ENCODE data around the gene KRABD2.
A peak's percentile ranks its signal among the peaks of the same experiment; 100 is the strongest.

KRABD2 gene

DNA sequence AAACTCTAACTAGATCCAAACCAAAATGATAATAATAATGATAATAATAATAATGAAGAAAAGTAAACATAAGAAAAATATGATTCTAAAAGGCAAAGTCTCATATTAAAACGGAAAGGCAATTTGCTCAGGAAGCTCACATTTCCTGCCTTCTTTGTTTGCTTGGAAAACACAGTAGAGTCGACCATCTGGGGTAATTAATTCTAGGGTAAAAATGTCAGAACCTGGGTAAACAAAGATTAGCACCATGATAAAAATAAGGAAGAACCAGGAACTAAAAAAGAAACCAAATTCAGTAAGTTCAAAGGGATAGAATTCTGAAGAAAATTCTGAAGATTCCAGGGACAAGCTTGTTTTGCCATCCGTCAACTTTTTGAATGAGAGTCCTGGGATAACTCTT is 16.2 kb downstream of the KRABD2 start:
- H3K27ac ChIP-seq (ENCODE audit: insufficient read length, low read depth, low read length) = peak overlapping the region; percentile 34
- H3T11ph ChIP-seq (ENCODE audit: low read length) = no peak overlapping the region
- no peak overlapping the region for H2BK15ac ChIP-seq (ENCODE audit: low read depth, low read length)
- WGBS (ENCODE audit: extremely low coverage, insufficient read length, low lambda C conversion rate) = no CpG with 5 or more reads among the region's 3 CpGs
- H3K23ac ChIP-seq (ENCODE audit: insufficient read length, low read depth, low read length) = no peak overlapping the region
- H3K18ac ChIP-seq (ENCODE audit: insufficient read length, low read depth, low read length) = no peak overlapping the region
- no peaks in the 10 kb centered on the region for H3K27me3 Mint-ChIP-seq (ENCODE audit: low read depth)
- H3K4ac ChIP-seq (ENCODE audit: low read depth, low read length) = no peak overlapping the region
- H3K9me3 ChIP-seq (ENCODE audit: control insufficient read depth, low read depth, low read length) = no peaks in the 10 kb centered on the region
- H4K8ac ChIP-seq (replicated peaks; ENCODE audit: insufficient read length, low read depth, low read length) = no peak overlapping the region
- no peak overlapping the region for H3K14ac ChIP-seq (ENCODE audit: insufficient read depth, low read length)
- H3K9ac ChIP-seq (ENCODE audit: extremely low read depth, insufficient read length, low read length) = no peak overlapping the region
- no peaks in the 10 kb centered on the region for H3K27me3 ChIP-seq (ENCODE audit: insufficient read depth, low read length)
- H3K56ac ChIP-seq (ENCODE audit: insufficient read length, low read depth, low read length) = no peak overlapping the region
- H2BK12ac ChIP-seq (ENCODE audit: insufficient read length, low read depth, low read length) = no peak overlapping the region
- DNase-seq = no peak
- no peak overlapping the region for H4K5ac ChIP-seq (ENCODE audit: insufficient read length, low read depth, low read length)
- no peaks in the 10 kb centered on the region for H3K23me2 ChIP-seq (ENCODE audit: insufficient read length, low read depth, low read length, poor library complexity, severe bottlenecking)
- peaks cover 0 to 3% of the 10 kb centered on the region in 2 experiments; a peak in 1 of 5 replicates for H3K9me3 Mint-ChIP-seq
- peaks cover 16% of the 10 kb centered on the region; the same call in 1 of the 2 replicates for H3K4me1 ChIP-seq (ENCODE audit: insufficient read depth, low read length)
- H3K4me2 ChIP-seq (ENCODE audit: insufficient read depth, insufficient read length, low read length) = no peak overlapping the region
- H3K36me3 Mint-ChIP-seq (ENCODE audit: insufficient read depth in 1 of 3, low read depth in 3 of 3) = peaks cover 0 to 2% (median 0%) of the 10 kb centered on the region in 3 experiments; a peak in 2 of 7 replicates
- H2BK120ac ChIP-seq (ENCODE audit: low read depth, low read length, poor library complexity, severe bottlenecking) = no peak overlapping the region
- TF ChIP-seq, protein P1, sequence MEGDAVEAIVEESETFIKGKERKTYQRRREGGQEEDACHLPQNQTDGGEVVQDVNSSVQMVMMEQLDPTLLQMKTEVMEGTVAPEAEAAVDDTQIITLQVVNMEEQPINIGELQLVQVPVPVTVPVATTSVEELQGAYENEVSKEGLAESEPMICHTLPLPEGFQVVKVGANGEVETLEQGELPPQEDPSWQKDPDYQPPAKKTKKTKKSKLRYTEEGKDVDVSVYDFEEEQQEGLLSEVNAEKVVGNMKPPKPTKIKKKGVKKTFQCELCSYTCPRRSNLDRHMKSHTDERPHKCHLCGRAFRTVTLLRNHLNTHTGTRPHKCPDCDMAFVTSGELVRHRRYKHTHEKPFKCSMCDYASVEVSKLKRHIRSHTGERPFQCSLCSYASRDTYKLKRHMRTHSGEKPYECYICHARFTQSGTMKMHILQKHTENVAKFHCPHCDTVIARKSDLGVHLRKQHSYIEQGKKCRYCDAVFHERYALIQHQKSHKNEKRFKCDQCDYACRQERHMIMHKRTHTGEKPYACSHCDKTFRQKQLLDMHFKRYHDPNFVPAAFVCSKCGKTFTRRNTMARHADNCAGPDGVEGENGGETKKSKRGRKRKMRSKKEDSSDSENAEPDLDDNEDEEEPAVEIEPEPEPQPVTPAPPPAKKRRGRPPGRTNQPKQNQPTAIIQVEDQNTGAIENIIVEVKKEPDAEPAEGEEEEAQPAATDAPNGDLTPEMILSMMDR (conservative IDR thresholded peaks at IDR 0.05) = no peak
- no peak overlapping the region for H3K4me3 Mint-ChIP-seq
- H3K79me2 ChIP-seq (ENCODE audit: insufficient read depth, low read length) = no peaks in the 10 kb centered on the region
- no peak overlapping the region for H2AK5ac ChIP-seq (ENCODE audit: insufficient read length, low read length)
- no peak overlapping the region for H2BK5ac ChIP-seq (ENCODE audit: insufficient read length, low read length)
- H3K4me1 Mint-ChIP-seq = peaks cover 18 to 20% of the 10 kb centered on the region in 2 experiments
- H3K27ac Mint-ChIP-seq = peak overlapping the region in 2 of 3 experiments; percentile 40 to 75; a peak in 3 of 7 replicates
- H3K79me1 ChIP-seq (ENCODE audit: insufficient read depth, low read depth, low read length, poor library complexity, severe bottlenecking) = no peaks in the 10 kb centered on the region
- H4K20me1 ChIP-seq (ENCODE audit: control insufficient read depth, insufficient read depth, insufficient read length) = no peaks in the 10 kb centered on the region
- H2BK20ac ChIP-seq (ENCODE audit: low read depth, low read length, poor library complexity, severe bottlenecking) = no peak overlapping the region
- H2AFZ ChIP-seq (ENCODE audit: low read length) = no peak overlapping the region
- H4K91ac ChIP-seq (ENCODE audit: insufficient read length, low read depth, low read length) = no peak overlapping the region

Data from H9 (cell line).